SK-N-SH (cell line): Measurements from ENCODE around the gene LIN28B.

Experiments used
- CTCF ChIP-seq: fragments of 200-600 bp; sonication (generic); IDR thresholded peaks from 2 replicates; pipeline ENCODE4 v1.6.1; 2017; ENCODE audit warnings: antibody characterized with exemption, mild to moderate bottlenecking, moderate library complexity
- EP300 ChIP-seq, 2 experiments: IDR thresholded peaks; 2 replicates each; pipeline versions ENCODE4 v1.4.0 to v1.6.1; 2012; ENCODE audit warnings: borderline replicate concordance in 1 of 2, low read depth in 1 of 2, low read length in 1 of 2
- FOXM1 ChIP-seq: IDR thresholded peaks from 2 replicates; pipeline ENCODE4 v1.4.0; 2012; ENCODE audit warnings: low read depth, mild to moderate bottlenecking
- MAX ChIP-seq: IDR thresholded peaks from 2 replicates; pipeline ENCODE4 v1.4.0; 2012; ENCODE audit warnings: low read depth
- MXI1 ChIP-seq: IDR thresholded peaks from 2 replicates; pipeline ENCODE4 v1.6.1; 2012; ENCODE audit warnings: mild to moderate bottlenecking, low read depth, low read length, improper control_type of control experiment
- POLR2AphosphoS5 ChIP-seq: IDR thresholded peaks from 2 replicates; pipeline ENCODE4 v1.6.1; 2012; ENCODE audit warnings: low read depth, low read length
- TAF1 ChIP-seq: IDR thresholded peaks from 2 replicates; pipeline ENCODE4 v1.6.1; 2012; ENCODE audit warnings: low read depth, mild to moderate bottlenecking, low read length, moderate library complexity, borderline replicate concordance
- TEAD4 ChIP-seq: IDR thresholded peaks from 2 replicates; pipeline ENCODE4 v1.4.0; 2012; ENCODE audit warnings: mild to moderate bottlenecking, borderline replicate concordance; ENCODE audit not compliant: insufficient read depth
- USF2 ChIP-seq: fragments of 150-350 bp; IDR thresholded peaks from 2 replicates; pipeline ENCODE4 v1.6.1; 2017; ENCODE audit warnings: antibody characterized with exemption, low read length, low read depth, borderline replicate concordance

- TF ChIP-seq CTCF = no peak
- TF ChIP-seq EP300 (IDR thresholded peaks at IDR 0.05; ENCODE audit: borderline replicate concordance in 1 of 2, low read depth in 1 of 2, low read length in 1 of 2) = no peak
- TF ChIP-seq FOXM1 = no peak
- no peak for TF ChIP-seq TEAD4
- TF ChIP-seq POLR2AphosphoS5 = no peak
- no peak for TF ChIP-seq USF2
- TF ChIP-seq MXI1 = no peak
- no peak for TF ChIP-seq TAF1
- no peak for TF ChIP-seq MAX
These were observed 35.0 kb upstream of the LIN28B start for GRCh38 chr6:104921896-104922295.
